Ovary (tissue), 3 donors: ENCODE results near the gene PRKG1.

Source experiments
- EP300 ChIP-seq: sonication (generic); formaldehyde crosslinking; IDR thresholded peaks from one replicate; pipeline ENCODE4 v1.6.1; 2017; ENCODE audit warnings: antibody characterized with exemption
- POLR2A ChIP-seq: fragments of 450-650 bp; IDR thresholded peaks from one replicate; pipeline ENCODE4 v1.6.1; 2017; ENCODE audit warnings: antibody characterized with exemption, mild to moderate bottlenecking, moderate library complexity
- TF ChIP-seq, protein P1 (sequence below), 3 donors: fragments of 450-650 bp in 2 of 3; fragments of 200-600 bp in 1 of 3; IDR thresholded peaks; one replicate each; pipeline versions ENCODE4 v1.5.1 to v1.8.0; 2016 to 2022; ENCODE audit warnings: antibody characterized with exemption in 3 of 3, mild to moderate bottlenecking in 1 of 3
- donor health status: DM: no; HTN: no; CAD: no.

DNA sequence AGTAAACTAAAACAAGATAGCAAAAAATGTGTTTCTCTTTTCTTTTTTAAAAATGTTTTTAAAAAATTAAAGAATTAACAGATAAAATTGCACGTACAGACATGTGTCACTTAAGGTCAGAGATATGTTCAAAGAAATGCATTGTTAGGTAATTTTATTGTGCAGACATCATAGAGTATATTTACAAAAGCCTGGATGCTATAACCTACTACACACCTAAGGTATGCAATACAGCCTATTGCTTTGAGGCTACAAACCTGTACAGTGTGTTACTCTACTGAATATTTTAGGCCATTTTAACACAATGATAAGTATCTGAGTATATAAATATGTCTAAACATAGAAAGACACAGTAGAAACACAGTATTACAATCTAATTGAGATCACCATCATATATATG, 253.1 kb downstream of the PRKG1 start:
- TF ChIP-seq, protein P1, sequence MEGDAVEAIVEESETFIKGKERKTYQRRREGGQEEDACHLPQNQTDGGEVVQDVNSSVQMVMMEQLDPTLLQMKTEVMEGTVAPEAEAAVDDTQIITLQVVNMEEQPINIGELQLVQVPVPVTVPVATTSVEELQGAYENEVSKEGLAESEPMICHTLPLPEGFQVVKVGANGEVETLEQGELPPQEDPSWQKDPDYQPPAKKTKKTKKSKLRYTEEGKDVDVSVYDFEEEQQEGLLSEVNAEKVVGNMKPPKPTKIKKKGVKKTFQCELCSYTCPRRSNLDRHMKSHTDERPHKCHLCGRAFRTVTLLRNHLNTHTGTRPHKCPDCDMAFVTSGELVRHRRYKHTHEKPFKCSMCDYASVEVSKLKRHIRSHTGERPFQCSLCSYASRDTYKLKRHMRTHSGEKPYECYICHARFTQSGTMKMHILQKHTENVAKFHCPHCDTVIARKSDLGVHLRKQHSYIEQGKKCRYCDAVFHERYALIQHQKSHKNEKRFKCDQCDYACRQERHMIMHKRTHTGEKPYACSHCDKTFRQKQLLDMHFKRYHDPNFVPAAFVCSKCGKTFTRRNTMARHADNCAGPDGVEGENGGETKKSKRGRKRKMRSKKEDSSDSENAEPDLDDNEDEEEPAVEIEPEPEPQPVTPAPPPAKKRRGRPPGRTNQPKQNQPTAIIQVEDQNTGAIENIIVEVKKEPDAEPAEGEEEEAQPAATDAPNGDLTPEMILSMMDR (IDR thresholded peaks at IDR 0.05) = no peak
- no peak for TF ChIP-seq POLR2A
- TF ChIP-seq EP300 = no peak
